Measurements from ENCODE around the gene S100A12. TPM values are rescaled to one million over a fixed set of nuclear protein-coding genes. Genes with fewer than 3 reads are reported as not detected.

Gene S100A12
- total RNA-seq, 1 experiment from 2014 or later, result not detected

GRCh38 chr1:153337980-153338853, 37.2 kb downstream of the S100A12 start:
- Histone ChIP-seq H3K9me3 (ENCODE audit: insufficient read depth, low read depth) (no peaks in the 10 kb centered on the region), H3K9me2 (ENCODE audit: insufficient read depth) (no peaks in the 10 kb centered on the region), H3K4me3 (no peak overlapping the region), H3K27ac (no peak overlapping the region), H3K36me3 (ENCODE audit: low read depth) (no peaks in the 10 kb centered on the region), H3K4me1 (replicated peaks; ENCODE audit: insufficient read depth) (no peaks in the 10 kb centered on the region), H3F3A (ENCODE audit: insufficient read depth, low read depth) (no peaks in the 10 kb centered on the region), H3K79me2 (ENCODE audit: low read depth) (no peaks in the 10 kb centered on the region), H3K4me2 (no peak overlapping the region), H3K27me3 (ENCODE audit: insufficient read depth, low read depth) (peaks cover 66% of the 10 kb centered on the region), H4K20me1 (ENCODE audit: insufficient read depth) (no peaks in the 10 kb centered on the region), H2AFZ (no peak overlapping the region)
- POLR2A ChIA-PET (ENCODE audit: unreplicated experiment), result no interaction called here
- intact Hi-C loops (cut with micrococcal nuclease; ENCODE audit: unreplicated experiment), result no loop called here
- no peak for DNase-seq
- BruUV-seq (replicated peaks), result no TSS peak
- CTCF ChIA-PET, result no interaction called here
- TF ChIP-seq CTCF (conservative IDR thresholded peaks at IDR 0.05) (no peak), EZH2 (IDR thresholded peaks at IDR 0.05; ENCODE audit: low read depth) (no peak)

- no peak overlapping the region for H3K4me3 ChIP-seq
- POLR2A ChIA-PET (ENCODE audit: unreplicated experiment), result no interaction called here
These were observed 38.8 kb downstream of the S100A12 start for GRCh38 chr1:153336650-153337049.

GRCh38 chr1:153333902-153334301, 41.5 kb downstream of the S100A12 start:
- TF ChIP-seq EZH2 (IDR thresholded peaks at IDR 0.05; ENCODE audit: low read depth) (no peak), CTCF (conservative IDR thresholded peaks at IDR 0.05) (no peak)

More at GRCh38 chr1:153336650-153337049, 38.8 kb downstream of the S100A12 start:
- no peaks in the 10 kb centered on the region for H4K20me1 ChIP-seq (ENCODE audit: insufficient read depth)
- H3K27ac ChIP-seq, result no peak overlapping the region
- peaks cover 54% of the 10 kb centered on the region for H3K27me3 ChIP-seq (ENCODE audit: insufficient read depth, low read depth)
- no peaks in the 10 kb centered on the region for H3K36me3 ChIP-seq (ENCODE audit: low read depth)
- no peaks in the 10 kb centered on the region for H3K4me1 ChIP-seq (replicated peaks; ENCODE audit: insufficient read depth)
- no peaks in the 10 kb centered on the region for H3K79me2 ChIP-seq (ENCODE audit: low read depth)
- H3K9me3 ChIP-seq (ENCODE audit: insufficient read depth, low read depth), result no peaks in the 10 kb centered on the region
- BruUV-seq (replicated peaks), result no TSS peak
- CTCF ChIA-PET, result no interaction called here
- no peaks in the 10 kb centered on the region for H3F3A ChIP-seq (ENCODE audit: insufficient read depth, low read depth)
- no peaks in the 10 kb centered on the region for H3K9me2 ChIP-seq (ENCODE audit: insufficient read depth)
- no peak overlapping the region for H3K4me2 ChIP-seq
- intact Hi-C loops (cut with micrococcal nuclease; ENCODE audit: unreplicated experiment), result no loop called here
- TF ChIP-seq EZH2 (IDR thresholded peaks at IDR 0.05; ENCODE audit: low read depth) (no peak), CTCF (conservative IDR thresholded peaks at IDR 0.05) (no peak)
- no peak overlapping the region for H2AFZ ChIP-seq
- DNase-seq, result no peak

More at GRCh38 chr1:153333902-153334301, 41.5 kb downstream of the S100A12 start:
- no peaks in the 10 kb centered on the region for H3K4me1 ChIP-seq (replicated peaks; ENCODE audit: insufficient read depth)
- no peaks in the 10 kb centered on the region for H3F3A ChIP-seq (ENCODE audit: insufficient read depth, low read depth)
- CTCF ChIA-PET, result no interaction called here
- H3K4me2 ChIP-seq, result no peak overlapping the region
- no peaks in the 10 kb centered on the region for H4K20me1 ChIP-seq (ENCODE audit: insufficient read depth)
- no peaks in the 10 kb centered on the region for H3K9me3 ChIP-seq (ENCODE audit: insufficient read depth, low read depth)
- H3K4me3 ChIP-seq, result no peak overlapping the region
- intact Hi-C loops (cut with micrococcal nuclease; ENCODE audit: unreplicated experiment), result no loop called here
- no peaks in the 10 kb centered on the region for H3K36me3 ChIP-seq (ENCODE audit: low read depth)
- POLR2A ChIA-PET (ENCODE audit: unreplicated experiment), result no interaction called here
- H3K27ac ChIP-seq, result no peak overlapping the region
- H3K79me2 ChIP-seq (ENCODE audit: low read depth), result no peaks in the 10 kb centered on the region
- DNase-seq, result no peak
- H3K9me2 ChIP-seq (ENCODE audit: insufficient read depth), result no peaks in the 10 kb centered on the region
- no peak overlapping the region for H2AFZ ChIP-seq
- BruUV-seq (replicated peaks), result no TSS peak
- peaks cover 28% of the 10 kb centered on the region for H3K27me3 ChIP-seq (ENCODE audit: insufficient read depth, low read depth)
